Neural cell (in vitro differentiated cells): Measurements from ENCODE around the gene LHX5.

Source experiments
- CTCF ChIP-seq: fragments of 450-650 bp; IDR thresholded peaks from 2 replicates; pipeline ENCODE4 v1.5.1; 2014; ENCODE audit warnings: antibody characterized with exemption, mild to moderate bottlenecking, moderate library complexity; ENCODE audit not compliant: poor library complexity, severe bottlenecking
- EP300 ChIP-seq: fragments of 450-650 bp; conservative IDR thresholded peaks from 2 replicates; pipeline ENCODE4 v1.6.1; 2014; ENCODE audit warnings: antibody characterized with exemption, mild to moderate bottlenecking, moderate library complexity; ENCODE audit not compliant: poor library complexity, severe bottlenecking
- POLR2AphosphoS5 ChIP-seq: IDR thresholded peaks from 2 replicates; pipeline ENCODE4 v1.6.1; 2012

- no peak for TF ChIP-seq CTCF
- no peak for TF ChIP-seq EP300
- TF ChIP-seq POLR2AphosphoS5 = peak; percentile 19
These were observed 785 bp upstream of the LHX5 start for GRCh38 chr12:113472191-113473121.
